ENCODE data around the gene POTEI.
A peak's percentile ranks its signal among the peaks of the same experiment; 100 is the strongest.
"Not testable (repeated sequence)": the region's sequence is repeated elsewhere in the genome, so short reads cannot be mapped to it uniquely, and the experiment has no call there.

Gene POTEI

DNA sequence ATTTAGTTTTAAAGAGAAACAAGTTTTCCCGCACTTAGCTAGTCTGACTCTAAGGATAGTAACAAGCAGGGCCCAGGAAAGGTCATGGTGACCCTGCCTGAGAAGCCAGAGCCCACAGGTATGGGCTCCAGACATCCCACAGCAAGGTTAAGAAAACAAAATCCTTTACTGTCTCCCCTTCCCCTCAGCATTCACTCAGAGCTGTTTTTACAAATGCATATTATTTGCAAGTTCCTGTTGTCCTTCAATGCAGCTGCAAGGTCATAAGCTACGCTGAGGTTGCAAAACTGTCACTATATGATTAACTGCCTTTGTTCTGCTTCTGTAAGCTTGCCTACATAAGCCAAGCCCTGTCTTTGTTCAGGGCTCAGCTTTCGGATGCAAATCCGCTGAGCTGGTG is 18.1 kb downstream of the POTEI start:
- DNase-seq (ENCODE audit: low read depth in 2 of 3, low spot score in 1 of 3) = not testable (repeated sequence)

DNA sequence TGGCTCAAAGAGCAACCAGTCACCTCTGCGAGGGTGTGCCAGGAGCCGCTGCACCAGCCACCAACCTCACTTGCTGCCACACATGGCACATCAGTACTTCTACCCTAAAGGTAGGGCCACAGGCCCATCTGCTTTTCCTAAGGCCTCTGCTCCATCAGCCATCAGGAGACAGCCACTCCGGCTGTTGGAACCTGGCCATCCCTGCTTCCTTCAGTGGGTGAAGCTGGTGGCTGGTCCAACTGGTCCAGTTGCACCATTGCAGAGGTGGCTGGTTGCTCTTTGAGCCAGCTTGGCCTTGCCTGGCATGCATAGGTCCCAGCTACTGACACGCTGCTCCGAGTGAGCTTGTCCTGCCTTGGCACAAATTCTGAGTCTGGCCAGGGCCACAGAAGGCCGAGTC is 53.7 kb downstream of the POTEI start:
- not testable (repeated sequence) for DNase-seq (ENCODE audit: low read depth in 2 of 3, low spot score in 1 of 3)

DNA sequence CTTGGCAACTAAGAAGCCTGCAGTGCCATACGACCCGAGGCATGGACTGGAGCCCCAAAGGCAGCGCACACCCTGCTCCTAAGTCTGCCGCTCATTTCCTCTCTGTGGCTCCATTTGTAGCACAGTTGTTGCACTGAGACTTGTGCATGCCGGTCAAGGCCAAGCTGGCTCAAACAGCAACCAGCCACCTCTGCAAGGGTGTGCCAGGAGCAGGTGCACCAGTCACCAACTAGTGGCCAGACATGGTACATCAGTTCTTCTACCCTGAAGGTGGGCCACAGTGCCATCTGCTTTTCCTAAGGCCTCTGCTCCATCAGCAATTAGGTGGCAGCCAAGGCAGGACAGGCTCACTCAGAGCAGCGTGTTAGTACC is 54.4 kb downstream of the POTEI start:
- not testable (repeated sequence) for DNase-seq (ENCODE audit: low read depth in 2 of 3, low spot score in 1 of 3)

DNA sequence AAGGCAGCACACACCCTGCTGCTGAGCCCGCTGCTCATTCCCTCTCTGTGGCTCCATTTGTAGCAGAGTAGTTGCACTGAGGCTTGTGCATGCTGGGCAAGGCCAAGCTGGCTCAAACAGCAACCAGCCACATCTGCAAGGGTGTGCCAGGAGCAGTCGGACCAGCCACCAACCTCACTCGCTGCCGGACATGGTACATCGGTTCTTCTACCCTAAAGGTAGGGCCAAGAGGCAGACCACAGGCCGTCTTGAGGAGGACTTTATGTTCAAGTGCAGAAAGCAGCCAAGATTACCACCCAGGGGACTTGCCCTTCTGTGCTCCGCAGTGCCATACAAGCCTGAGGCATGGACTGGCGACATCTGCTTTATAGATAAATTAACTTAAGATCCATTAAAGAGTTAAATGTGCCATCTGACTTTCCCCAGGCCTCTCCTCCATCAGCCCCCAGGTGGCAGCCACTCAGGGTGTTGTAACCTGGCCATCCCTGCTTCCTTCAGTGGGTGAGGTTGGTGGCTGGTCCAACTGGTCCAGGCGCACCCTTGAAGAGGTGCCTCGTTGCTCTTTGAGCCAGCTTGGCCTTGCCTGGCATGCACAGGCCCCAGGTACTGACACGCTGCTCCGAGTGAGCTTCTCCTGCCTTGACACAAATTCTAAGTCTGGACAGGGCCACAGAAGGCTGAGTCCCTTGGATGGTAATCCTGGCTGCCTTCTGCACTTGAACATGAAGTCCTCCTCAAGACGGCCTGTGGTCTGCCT is 55.0 kb downstream of the POTEI start:
- DNase-seq (ENCODE audit: low read depth in 2 of 3, low spot score in 1 of 3) = not testable (repeated sequence)

DNA sequence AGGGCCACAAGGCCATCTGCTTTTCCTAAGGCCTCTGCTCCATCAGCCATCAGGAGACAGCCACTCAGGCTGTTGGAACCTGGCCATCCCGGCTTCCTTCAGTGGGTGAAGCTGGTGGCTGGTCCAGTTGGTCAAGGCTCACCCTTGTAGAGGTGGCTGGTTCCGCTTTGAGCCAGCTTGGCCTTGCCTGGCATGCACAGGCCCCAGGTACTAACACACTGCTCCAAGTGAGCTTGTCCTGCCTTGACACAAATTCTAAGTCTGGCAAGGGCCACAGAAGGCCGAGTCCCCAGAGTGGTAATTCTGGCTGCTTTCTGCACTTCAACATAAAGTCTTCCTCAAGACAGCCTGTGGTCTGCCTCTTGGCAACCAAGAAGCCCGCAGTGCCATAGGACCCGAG is 56.2 kb downstream of the POTEI start:
- not testable (repeated sequence) for DNase-seq (ENCODE audit: low read depth in 2 of 3, low spot score in 1 of 3)

DNA sequence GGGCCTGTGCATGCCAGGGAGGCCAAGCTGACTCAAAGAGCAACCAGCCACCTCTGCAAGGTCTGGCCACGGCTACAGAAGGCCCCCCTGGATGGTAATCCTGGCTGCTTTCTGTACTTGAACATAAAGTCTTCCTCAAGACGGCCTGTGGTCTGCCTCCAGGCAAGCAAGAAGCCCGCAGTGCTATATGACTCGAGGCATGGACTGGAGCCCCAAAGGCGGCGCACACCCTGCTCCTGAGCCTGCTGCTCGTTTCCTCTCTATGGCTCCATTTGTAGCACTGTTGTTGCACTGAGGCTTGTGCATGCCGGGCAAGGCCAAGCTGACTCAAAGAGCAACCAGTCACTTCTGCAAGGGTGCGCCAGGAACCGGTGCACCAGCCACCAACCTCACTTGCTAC is 57.3 kb downstream of the POTEI start:
- not testable (repeated sequence) for DNase-seq (ENCODE audit: low read depth in 2 of 3, low spot score in 1 of 3)

DNA sequence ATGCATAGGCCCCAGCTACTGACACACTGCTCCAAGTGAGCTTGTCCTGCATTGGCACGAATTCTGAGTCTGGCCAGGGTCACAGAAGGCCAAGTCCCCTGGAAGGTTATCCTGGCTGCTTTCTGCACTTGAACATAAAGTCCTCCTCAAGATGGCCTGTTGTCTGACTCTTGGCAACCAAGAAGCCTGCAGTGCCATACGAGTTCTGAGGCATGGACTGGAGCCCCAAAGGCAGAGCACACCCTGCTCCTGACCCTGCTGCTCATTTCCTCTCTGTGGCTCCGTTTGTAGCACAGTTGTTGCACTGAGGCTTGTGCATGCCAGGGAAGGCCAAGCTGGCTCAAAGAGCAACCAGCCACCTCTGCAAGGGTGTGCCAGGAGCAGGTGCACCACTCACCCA is 57.9 kb downstream of the POTEI start:
- DNase-seq (ENCODE audit: low read depth in 2 of 3, low spot score in 1 of 3) = not testable (repeated sequence)

DNA sequence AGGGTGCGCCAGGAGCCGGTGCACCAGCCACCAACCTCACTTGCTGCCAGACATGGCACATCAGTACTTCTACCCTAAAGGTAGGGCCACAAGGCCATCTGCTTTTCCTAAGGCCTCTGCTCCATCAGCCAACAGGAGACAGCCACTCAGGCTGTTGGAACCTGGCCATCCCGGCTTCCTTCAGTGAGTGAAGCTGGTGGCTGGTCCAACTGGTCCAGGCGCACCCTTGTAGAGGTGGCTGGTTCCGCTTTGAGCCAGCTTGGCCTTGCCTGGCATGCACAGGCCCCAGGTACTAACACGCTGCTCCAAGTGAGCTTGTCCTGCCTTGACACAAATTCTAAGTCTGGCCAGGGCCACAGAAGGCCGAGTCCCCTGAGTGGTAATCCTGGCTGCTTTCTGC is 58.8 kb downstream of the POTEI start:
- DNase-seq (ENCODE audit: low read depth in 2 of 3, low spot score in 1 of 3) = not testable (repeated sequence)

DNA sequence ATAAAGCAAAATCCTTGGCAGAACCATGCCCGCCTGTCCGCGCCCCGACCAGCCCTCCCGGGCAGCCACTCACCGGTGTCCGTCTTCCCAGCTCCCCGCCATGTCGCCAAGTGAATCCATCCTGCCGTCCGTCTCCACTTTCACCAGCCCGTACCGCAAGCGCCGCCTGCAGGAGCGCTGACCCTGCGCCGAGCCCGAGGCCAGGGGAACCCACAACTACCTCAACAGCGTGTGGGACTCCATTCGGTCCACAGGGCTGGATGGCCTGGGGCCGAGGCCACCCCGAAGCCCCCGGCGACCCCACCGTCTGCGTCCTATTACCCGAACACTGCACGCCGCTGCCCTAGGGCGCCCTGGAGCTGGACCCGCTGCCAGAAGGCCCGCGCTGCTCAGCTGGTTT is 81.5 kb downstream of the POTEI start:
- not testable (repeated sequence) for DNase-seq (ENCODE audit: low read depth in 2 of 3, low spot score in 1 of 3)

DNA sequence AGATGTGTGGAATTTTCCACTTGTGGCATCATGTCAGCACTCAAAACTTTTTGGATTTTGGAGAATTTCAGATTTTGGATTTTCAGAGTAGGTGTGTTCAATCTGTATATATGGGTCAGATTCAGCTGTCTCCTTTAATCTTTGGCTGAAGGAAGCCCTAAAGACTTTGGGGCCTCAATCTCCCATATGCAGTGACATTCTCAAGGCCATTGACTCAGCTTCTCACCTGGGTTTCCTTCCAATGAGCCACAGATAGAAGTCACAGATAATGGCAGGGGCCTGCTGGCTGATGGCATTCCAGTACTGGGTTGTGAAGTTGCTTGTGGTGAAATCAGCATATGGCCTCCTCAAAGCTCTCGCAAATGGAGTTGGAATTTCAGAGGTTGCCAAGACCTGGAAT is 90.3 kb downstream of the POTEI start:
- DNase-seq (ENCODE audit: low read depth in 2 of 3, low spot score in 1 of 3) = not testable (repeated sequence)

DNA sequence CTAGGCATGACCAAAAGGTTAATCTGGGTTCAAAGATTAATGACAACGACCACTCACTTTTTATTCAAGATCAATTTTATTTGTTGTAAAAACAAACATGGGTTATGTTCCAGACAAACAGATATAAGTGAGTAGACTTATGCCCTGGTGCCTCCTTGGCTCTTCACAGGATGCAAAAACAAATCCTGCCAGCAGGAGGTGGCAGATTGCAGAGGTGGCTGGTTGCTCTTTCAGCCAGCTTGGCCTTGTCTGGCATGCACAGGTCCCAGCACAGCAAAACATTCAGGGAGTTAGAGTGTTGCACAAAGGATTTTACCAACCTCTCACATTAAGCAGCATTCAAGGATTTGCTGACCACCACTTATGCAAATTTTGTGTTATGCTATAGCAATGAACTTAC is 92.4 kb downstream of the POTEI start:
- peak in 1 of 3 donors; percentile 25 for DNase-seq (ENCODE audit: low read depth in 2 of 3, low spot score in 1 of 3)
